A549 (cell line): ENCODE results near the gene SERPINE2.

ENCODE experiments used
- CTCF ChIP-seq: fragments of >200 bp; sonication (Bioruptor Twin); formaldehyde crosslinking; IDR thresholded peaks from 3 replicates; pipeline ENCODE4 v1.5.1; 2016
- RCOR1 ChIP-seq: fragments of 150-350 bp; IDR thresholded peaks from 2 replicates; pipeline ENCODE4 v1.6.1; 2014; ENCODE audit warnings: antibody characterized with exemption, low read length, low read depth
- TF ChIP-seq, protein P1 (sequence below): fragments of 200-600 bp; sonication (generic); IDR thresholded peaks from 2 replicates; pipeline ENCODE4 v1.6.1; 2016; ENCODE audit warnings: antibody characterized with exemption, mild to moderate bottlenecking, moderate library complexity

- TF ChIP-seq RCOR1 (no peak), CTCF (no peak)
- TF ChIP-seq, protein P1, sequence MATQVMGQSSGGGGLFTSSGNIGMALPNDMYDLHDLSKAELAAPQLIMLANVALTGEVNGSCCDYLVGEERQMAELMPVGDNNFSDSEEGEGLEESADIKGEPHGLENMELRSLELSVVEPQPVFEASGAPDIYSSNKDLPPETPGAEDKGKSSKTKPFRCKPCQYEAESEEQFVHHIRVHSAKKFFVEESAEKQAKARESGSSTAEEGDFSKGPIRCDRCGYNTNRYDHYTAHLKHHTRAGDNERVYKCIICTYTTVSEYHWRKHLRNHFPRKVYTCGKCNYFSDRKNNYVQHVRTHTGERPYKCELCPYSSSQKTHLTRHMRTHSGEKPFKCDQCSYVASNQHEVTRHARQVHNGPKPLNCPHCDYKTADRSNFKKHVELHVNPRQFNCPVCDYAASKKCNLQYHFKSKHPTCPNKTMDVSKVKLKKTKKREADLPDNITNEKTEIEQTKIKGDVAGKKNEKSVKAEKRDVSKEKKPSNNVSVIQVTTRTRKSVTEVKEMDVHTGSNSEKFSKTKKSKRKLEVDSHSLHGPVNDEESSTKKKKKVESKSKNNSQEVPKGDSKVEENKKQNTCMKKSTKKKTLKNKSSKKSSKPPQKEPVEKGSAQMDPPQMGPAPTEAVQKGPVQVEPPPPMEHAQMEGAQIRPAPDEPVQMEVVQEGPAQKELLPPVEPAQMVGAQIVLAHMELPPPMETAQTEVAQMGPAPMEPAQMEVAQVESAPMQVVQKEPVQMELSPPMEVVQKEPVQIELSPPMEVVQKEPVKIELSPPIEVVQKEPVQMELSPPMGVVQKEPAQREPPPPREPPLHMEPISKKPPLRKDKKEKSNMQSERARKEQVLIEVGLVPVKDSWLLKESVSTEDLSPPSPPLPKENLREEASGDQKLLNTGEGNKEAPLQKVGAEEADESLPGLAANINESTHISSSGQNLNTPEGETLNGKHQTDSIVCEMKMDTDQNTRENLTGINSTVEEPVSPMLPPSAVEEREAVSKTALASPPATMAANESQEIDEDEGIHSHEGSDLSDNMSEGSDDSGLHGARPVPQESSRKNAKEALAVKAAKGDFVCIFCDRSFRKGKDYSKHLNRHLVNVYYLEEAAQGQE: no peak
These were observed 108.7 kb downstream of the SERPINE2 start for GRCh38 chr2:223930103-223930976.
